ENCODE results near the gene MAPK10.

MAPK10 gene

DNA sequence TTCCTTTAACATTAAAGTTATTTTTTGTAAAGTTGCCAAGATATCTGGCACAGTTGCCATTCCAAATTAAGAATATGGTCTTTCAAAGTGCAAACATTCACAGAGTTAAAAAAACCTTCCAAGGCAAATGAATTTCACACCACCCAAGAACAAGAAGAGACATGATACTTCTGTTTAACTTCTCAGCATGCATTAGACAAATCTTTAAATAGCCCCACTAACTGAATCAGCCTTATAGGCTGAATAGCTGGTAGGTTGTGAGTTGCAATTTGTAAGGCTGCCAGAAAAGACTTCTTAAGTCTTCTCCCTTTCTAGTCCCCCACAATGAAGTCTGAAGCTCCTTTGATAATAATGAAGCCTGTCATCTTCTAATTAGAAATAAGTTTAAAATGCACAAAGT, 95.6 kb downstream of the MAPK10 start:
- H3K9ac ChIP-seq (ENCODE audit: low read length in 5 of 5), result no peak overlapping the region
- H3K4me3 ChIP-seq (ENCODE audit: low read depth in 1 of 5, low read length in 5 of 5), result no peak overlapping the region
- H3K36me3 ChIP-seq (ENCODE audit: control insufficient read depth in 5 of 5, insufficient read depth in 5 of 5, low read length in 5 of 5), result no peaks in the 10 kb centered on the region
- H3K27ac ChIP-seq (ENCODE audit: low read depth, low read length), result no peak overlapping the region
- no peaks in the 10 kb centered on the region for H3K9me3 ChIP-seq (ENCODE audit: control insufficient read depth in 5 of 5, low read length in 5 of 5)
- H3K27me3 ChIP-seq (ENCODE audit: control insufficient read depth in 5 of 5, insufficient read depth in 4 of 5, low read length in 5 of 5), result no peaks in the 10 kb centered on the region
- H3K4me1 ChIP-seq (ENCODE audit: control insufficient read depth in 5 of 5, insufficient read depth in 5 of 5, low read length in 5 of 5), result peaks cover 0 to 11% (median 0%) of the 10 kb centered on the region in 5 donors

DNA sequence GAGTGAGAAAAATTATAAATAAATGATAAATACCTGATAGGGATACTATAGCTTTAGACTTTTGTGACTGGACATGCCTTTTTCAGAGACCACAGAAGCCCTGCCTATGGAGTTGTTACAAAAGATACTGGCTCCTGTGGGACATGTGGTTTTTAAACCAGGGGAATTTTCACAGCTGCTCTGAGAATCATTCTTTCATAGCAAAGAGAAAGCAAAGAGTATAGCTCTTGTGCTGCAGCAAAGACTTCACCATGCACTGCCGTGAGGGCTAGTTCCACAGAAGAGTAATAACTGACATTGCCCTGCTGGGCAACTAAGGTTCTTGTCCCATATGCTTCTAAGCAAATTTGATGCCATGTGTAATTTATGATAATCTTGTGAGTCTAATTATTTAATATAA, 98.2 kb downstream of the MAPK10 start:
- H3K4me3 ChIP-seq (ENCODE audit: low read depth in 1 of 5, low read length in 5 of 5), result no peak overlapping the region
- no peaks in the 10 kb centered on the region for H3K9me3 ChIP-seq (ENCODE audit: control insufficient read depth in 5 of 5, low read length in 5 of 5)
- peaks cover 0 to 2% (median 0%) of the 10 kb centered on the region in 5 donors for H3K36me3 ChIP-seq (ENCODE audit: control insufficient read depth in 5 of 5, insufficient read depth in 5 of 5, low read length in 5 of 5)
- peaks cover 0 to 11% (median 0%) of the 10 kb centered on the region in 5 donors for H3K4me1 ChIP-seq (ENCODE audit: control insufficient read depth in 5 of 5, insufficient read depth in 5 of 5, low read length in 5 of 5)
- H3K27me3 ChIP-seq (ENCODE audit: control insufficient read depth in 5 of 5, insufficient read depth in 4 of 5, low read length in 5 of 5), result no peaks in the 10 kb centered on the region
- no peak overlapping the region for H3K9ac ChIP-seq (ENCODE audit: low read length in 5 of 5)
- H3K27ac ChIP-seq (ENCODE audit: low read depth, low read length), result no peak overlapping the region

DNA sequence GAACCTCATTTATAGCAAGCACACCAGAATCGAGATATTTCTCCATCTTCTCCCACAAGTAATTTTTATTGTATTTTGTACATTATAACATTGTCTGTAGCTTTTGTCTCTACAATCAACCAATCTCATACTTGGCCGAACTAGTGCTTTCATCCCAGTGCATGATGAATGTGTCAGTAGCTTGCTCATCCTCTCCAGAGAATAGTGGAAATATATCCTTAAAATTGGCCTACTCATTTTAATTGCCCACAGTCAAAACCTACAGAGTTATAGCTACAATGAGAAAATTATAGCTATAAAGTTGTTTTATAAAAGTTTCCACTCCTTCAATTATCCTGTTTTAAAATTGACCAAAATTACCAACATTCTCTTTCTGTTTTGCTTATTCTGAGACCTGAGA, 103.8 kb downstream of the MAPK10 start:
- H3K9me3 ChIP-seq (ENCODE audit: control insufficient read depth in 5 of 5, low read length in 5 of 5), result no peaks in the 10 kb centered on the region
- no peak overlapping the region for H3K4me3 ChIP-seq (ENCODE audit: low read depth in 1 of 5, low read length in 5 of 5)
- peaks cover 0 to 3% (median 0%) of the 10 kb centered on the region in 5 donors for H3K4me1 ChIP-seq (ENCODE audit: control insufficient read depth in 5 of 5, insufficient read depth in 5 of 5, low read length in 5 of 5)
- peaks cover 0 to 2% (median 0%) of the 10 kb centered on the region in 5 donors for H3K36me3 ChIP-seq (ENCODE audit: control insufficient read depth in 5 of 5, insufficient read depth in 5 of 5, low read length in 5 of 5)
- H3K27ac ChIP-seq (ENCODE audit: low read depth, low read length), result no peak overlapping the region
- no peak overlapping the region for H3K9ac ChIP-seq (ENCODE audit: low read length in 5 of 5)
- no peaks in the 10 kb centered on the region for H3K27me3 ChIP-seq (ENCODE audit: control insufficient read depth in 5 of 5, insufficient read depth in 4 of 5, low read length in 5 of 5)

DNA sequence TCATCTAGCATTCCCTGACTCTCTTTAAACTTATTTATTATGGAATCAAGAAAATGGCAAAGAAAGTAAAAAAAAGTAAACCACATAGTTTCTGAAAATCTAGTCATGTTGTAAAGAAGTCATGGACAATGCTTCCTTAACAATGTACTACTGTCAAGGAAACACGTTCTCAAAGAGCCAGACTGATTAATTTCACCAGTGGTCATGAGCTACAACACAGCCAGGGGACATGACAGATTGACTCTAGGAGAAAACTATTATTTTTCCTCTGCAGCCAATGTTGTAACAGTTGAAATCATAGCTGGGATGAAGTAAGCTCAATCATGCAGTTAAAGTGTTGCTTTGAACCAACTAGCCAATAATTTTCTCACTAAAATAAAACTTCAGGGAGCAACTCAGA, 109.2 kb downstream of the MAPK10 start:
- H3K4me3 ChIP-seq (ENCODE audit: low read depth in 1 of 5, low read length in 5 of 5), result no peak overlapping the region
- no peak overlapping the region for H3K9ac ChIP-seq (ENCODE audit: low read length in 5 of 5)
- H3K27ac ChIP-seq (ENCODE audit: low read depth, low read length), result no peak overlapping the region
- H3K9me3 ChIP-seq (ENCODE audit: control insufficient read depth in 5 of 5, low read length in 5 of 5), result peaks cover 0 to 4% (median 0%) of the 10 kb centered on the region in 5 donors
- no peaks in the 10 kb centered on the region for H3K27me3 ChIP-seq (ENCODE audit: control insufficient read depth in 5 of 5, insufficient read depth in 4 of 5, low read length in 5 of 5)
- no peaks in the 10 kb centered on the region for H3K36me3 ChIP-seq (ENCODE audit: control insufficient read depth in 5 of 5, insufficient read depth in 5 of 5, low read length in 5 of 5)
- H3K4me1 ChIP-seq (ENCODE audit: control insufficient read depth in 5 of 5, insufficient read depth in 5 of 5, low read length in 5 of 5), result no peaks in the 10 kb centered on the region

DNA sequence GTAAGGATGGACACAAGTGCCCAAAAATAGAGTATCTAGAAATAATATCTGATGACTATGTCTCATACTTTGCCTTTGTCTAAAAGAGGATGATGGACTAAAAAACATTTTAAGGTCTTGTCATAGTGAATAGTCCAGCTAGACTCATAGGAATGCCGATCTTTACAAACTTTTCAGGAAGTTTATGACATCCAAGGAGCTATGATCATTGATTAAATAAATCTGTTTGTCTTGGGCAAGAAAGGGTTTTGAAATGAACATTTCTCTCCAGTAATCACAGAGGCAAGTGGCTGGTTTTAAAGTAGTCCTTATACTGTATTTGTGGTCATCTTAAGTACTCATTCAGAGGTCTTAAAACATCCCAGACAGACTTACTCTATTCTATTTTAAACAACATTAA, 109.8 kb downstream of the MAPK10 start:
- Histone ChIP-seq H3K36me3 (ENCODE audit: control insufficient read depth in 5 of 5, insufficient read depth in 5 of 5, low read length in 5 of 5) (no peaks in the 10 kb centered on the region), H3K27ac (ENCODE audit: low read depth, low read length) (no peak overlapping the region), H3K27me3 (ENCODE audit: control insufficient read depth in 5 of 5, insufficient read depth in 4 of 5, low read length in 5 of 5) (no peaks in the 10 kb centered on the region), H3K9ac (ENCODE audit: low read length in 5 of 5) (no peak overlapping the region), H3K4me1 (ENCODE audit: control insufficient read depth in 5 of 5, insufficient read depth in 5 of 5, low read length in 5 of 5) (no peaks in the 10 kb centered on the region), H3K4me3 (ENCODE audit: low read depth in 1 of 5, low read length in 5 of 5) (no peak overlapping the region), H3K9me3 (ENCODE audit: control insufficient read depth in 5 of 5, low read length in 5 of 5) (peaks cover 0 to 4% (median 0%) of the 10 kb centered on the region in 5 donors)

DNA sequence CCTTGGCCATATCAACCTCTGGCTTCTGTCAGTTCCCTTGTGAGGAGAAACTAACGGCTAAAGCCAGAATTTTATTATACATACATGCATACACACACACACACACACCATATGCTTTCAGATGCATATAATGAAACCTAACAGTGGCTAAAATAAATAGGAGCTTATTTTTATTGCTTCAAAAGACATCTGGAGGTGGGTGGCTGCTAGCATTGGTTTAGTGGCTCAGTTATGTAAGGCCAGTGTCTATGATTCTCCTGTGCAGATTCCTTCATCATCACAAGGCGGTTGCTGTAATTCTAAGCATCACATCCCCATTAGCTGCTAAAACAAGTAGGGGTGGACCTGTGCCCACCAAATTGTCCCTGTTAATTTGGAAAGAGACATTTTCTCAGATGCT, 110.8 kb downstream of the MAPK10 start:
- Histone ChIP-seq H3K36me3 (ENCODE audit: control insufficient read depth in 5 of 5, insufficient read depth in 5 of 5, low read length in 5 of 5) (no peaks in the 10 kb centered on the region), H3K9ac (ENCODE audit: low read length in 5 of 5) (no peak overlapping the region), H3K4me3 (ENCODE audit: low read depth in 1 of 5, low read length in 5 of 5) (no peak overlapping the region), H3K27ac (ENCODE audit: low read depth, low read length) (no peak overlapping the region), H3K9me3 (ENCODE audit: control insufficient read depth in 5 of 5, low read length in 5 of 5) (peaks cover 0 to 4% (median 0%) of the 10 kb centered on the region in 5 donors), H3K27me3 (ENCODE audit: control insufficient read depth in 5 of 5, insufficient read depth in 4 of 5, low read length in 5 of 5) (no peaks in the 10 kb centered on the region), H3K4me1 (ENCODE audit: control insufficient read depth in 5 of 5, insufficient read depth in 5 of 5, low read length in 5 of 5) (no peaks in the 10 kb centered on the region)

DNA sequence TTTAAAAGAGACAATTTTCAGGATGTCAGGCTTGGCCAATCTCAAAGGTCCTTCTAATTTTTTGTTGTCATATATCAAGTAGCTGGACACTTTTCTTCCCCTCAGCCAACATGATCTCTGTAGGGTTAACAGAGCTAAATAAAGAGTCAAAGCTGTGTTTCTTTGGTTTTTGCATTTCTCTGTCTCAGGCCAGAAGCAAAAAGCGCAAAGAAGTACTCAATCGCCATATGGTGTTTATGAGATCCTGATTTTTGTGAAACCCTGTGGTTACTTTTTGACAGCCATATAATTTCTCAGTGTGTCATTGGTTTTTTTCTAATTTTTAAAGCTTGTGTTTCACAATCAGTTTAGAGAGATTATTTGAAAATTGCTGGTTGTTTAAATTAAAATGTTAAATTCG, 111.9 kb downstream of the MAPK10 start:
- Histone ChIP-seq H3K4me1 (ENCODE audit: control insufficient read depth in 5 of 5, insufficient read depth in 5 of 5, low read length in 5 of 5) (peaks cover 0 to under 1% (median 0%) of the 10 kb centered on the region in 5 donors), H3K27ac (ENCODE audit: low read depth, low read length) (no peak overlapping the region), H3K9me3 (ENCODE audit: control insufficient read depth in 5 of 5, low read length in 5 of 5) (peaks cover 0 to 4% (median 0%) of the 10 kb centered on the region in 5 donors)

DNA sequence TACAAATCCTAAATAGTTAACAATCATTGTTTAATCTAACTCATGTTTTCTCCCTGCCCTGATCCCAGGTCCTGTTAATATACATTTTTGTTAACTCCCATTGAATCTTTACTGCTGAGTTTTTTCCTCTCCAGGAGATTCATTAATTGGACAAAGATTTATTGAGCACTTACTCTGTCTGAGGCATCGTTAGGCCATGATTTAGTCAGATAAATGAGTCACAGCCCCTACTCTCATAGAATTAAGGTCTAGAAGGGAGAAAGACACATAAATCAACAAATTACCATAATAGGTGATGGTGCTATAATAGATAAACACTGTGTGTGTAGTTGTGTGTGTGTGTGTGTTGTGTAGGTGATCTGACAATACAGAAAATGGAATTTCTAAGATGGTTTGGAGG, 112.5 kb downstream of the MAPK10 start:
- Histone ChIP-seq H3K27ac (ENCODE audit: low read depth, low read length) (no peak overlapping the region), H3K4me3 (ENCODE audit: low read depth in 1 of 5, low read length in 5 of 5) (no peak overlapping the region), H3K4me1 (ENCODE audit: control insufficient read depth in 5 of 5, insufficient read depth in 5 of 5, low read length in 5 of 5) (peaks cover 0 to 3% (median 0%) of the 10 kb centered on the region in 5 donors), H3K9me3 (ENCODE audit: control insufficient read depth in 5 of 5, low read length in 5 of 5) (peaks cover 0 to 4% (median 0%) of the 10 kb centered on the region in 5 donors), H3K9ac (ENCODE audit: low read length in 5 of 5) (no peak overlapping the region), H3K36me3 (ENCODE audit: control insufficient read depth in 5 of 5, insufficient read depth in 5 of 5, low read length in 5 of 5) (no peaks in the 10 kb centered on the region), H3K27me3 (ENCODE audit: control insufficient read depth in 5 of 5, insufficient read depth in 4 of 5, low read length in 5 of 5) (no peaks in the 10 kb centered on the region)

More for the DNA sequence above, 111.9 kb downstream of the MAPK10 start:
- Histone ChIP-seq H3K4me3 (ENCODE audit: low read depth in 1 of 5, low read length in 5 of 5) (no peak overlapping the region), H3K9ac (ENCODE audit: low read length in 5 of 5) (no peak overlapping the region), H3K27me3 (ENCODE audit: control insufficient read depth in 5 of 5, insufficient read depth in 4 of 5, low read length in 5 of 5) (no peaks in the 10 kb centered on the region), H3K36me3 (ENCODE audit: control insufficient read depth in 5 of 5, insufficient read depth in 5 of 5, low read length in 5 of 5) (no peaks in the 10 kb centered on the region)

DNA sequence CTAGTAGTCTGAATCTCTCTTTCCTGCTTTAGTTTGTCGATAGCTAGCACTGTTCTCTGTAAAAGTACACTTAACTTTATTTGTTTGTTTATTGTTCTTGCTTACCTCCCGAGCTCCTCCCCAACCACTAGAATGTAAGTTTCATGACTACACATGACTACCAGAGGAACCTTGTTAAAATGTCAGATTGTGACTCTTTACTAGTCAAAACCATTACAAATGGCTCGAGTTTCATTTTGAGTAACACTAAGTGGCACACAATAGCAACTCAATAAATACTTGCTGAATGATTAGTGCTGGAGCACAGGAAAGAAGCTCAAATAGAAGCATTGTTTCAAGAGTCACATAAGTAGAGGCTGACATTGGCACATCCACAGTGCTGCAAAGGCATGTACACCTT, 116.1 kb downstream of the MAPK10 start:
- Histone ChIP-seq H3K4me1 (ENCODE audit: control insufficient read depth in 5 of 5, insufficient read depth in 5 of 5, low read length in 5 of 5) (peaks cover 0 to 3% (median 0%) of the 10 kb centered on the region in 5 donors), H3K27ac (ENCODE audit: low read depth, low read length) (no peak overlapping the region), H3K27me3 (ENCODE audit: control insufficient read depth in 5 of 5, insufficient read depth in 4 of 5, low read length in 5 of 5) (no peaks in the 10 kb centered on the region), H3K36me3 (ENCODE audit: control insufficient read depth in 5 of 5, insufficient read depth in 5 of 5, low read length in 5 of 5) (no peaks in the 10 kb centered on the region), H3K4me3 (ENCODE audit: low read depth in 1 of 5, low read length in 5 of 5) (no peak overlapping the region), H3K9me3 (ENCODE audit: control insufficient read depth in 5 of 5, low read length in 5 of 5) (peaks cover 0 to 3% (median 0%) of the 10 kb centered on the region in 5 donors), H3K9ac (ENCODE audit: low read length in 5 of 5) (no peak overlapping the region)

DNA sequence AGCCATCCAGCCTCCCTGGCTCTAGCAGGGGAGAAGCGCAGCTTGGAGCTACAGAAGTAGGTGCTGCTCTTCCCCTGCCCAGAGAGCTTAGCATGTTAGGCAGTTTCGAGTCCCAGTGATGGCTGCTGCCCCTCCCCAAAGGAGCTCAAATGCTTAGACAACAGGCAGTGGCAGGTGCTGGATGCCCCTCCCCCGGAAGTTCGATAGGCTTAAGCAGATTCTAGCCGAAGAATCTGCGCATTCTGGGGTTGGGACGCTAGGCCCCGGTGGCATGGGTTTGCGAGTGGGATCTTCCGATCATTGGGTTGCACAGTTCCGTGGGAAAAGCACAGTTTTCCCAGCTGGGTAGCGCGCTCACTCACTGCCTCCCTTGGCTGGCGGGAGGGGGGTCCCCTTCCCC, 117.2 kb downstream of the MAPK10 start:
- H3K4me3 ChIP-seq (ENCODE audit: low read depth in 1 of 5, low read length in 5 of 5), result no peak overlapping the region
- peaks cover 0 to 3% (median 0%) of the 10 kb centered on the region in 5 donors for H3K9me3 ChIP-seq (ENCODE audit: control insufficient read depth in 5 of 5, low read length in 5 of 5)
- peaks cover 0 to 3% (median 0%) of the 10 kb centered on the region in 5 donors for H3K4me1 ChIP-seq (ENCODE audit: control insufficient read depth in 5 of 5, insufficient read depth in 5 of 5, low read length in 5 of 5)
- no peaks in the 10 kb centered on the region for H3K27me3 ChIP-seq (ENCODE audit: control insufficient read depth in 5 of 5, insufficient read depth in 4 of 5, low read length in 5 of 5)
- no peaks in the 10 kb centered on the region for H3K36me3 ChIP-seq (ENCODE audit: control insufficient read depth in 5 of 5, insufficient read depth in 5 of 5, low read length in 5 of 5)
- H3K27ac ChIP-seq (ENCODE audit: low read depth, low read length), result no peak overlapping the region
- no peak overlapping the region for H3K9ac ChIP-seq (ENCODE audit: low read length in 5 of 5)

DNA sequence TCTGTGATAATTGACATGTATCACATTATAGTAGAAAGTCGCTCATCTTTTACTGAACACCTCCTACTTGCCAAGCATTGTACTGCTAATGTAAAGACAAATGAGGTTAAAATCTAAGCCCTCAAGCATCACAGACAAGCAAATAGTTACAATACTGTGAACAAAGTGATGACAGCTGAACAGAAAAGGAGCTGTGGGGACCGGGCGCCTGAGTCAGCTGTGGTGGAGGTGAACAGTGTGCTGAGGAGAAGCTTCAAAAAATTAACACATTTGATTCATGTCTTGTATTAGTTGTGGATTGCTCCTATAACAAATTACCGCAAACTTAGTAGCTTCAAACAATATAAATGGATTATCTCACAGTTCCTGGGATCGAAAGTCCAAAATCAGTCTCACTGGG, 124.3 kb downstream of the MAPK10 start:
- no peaks in the 10 kb centered on the region for H3K4me1 ChIP-seq (ENCODE audit: control insufficient read depth in 5 of 5, insufficient read depth in 5 of 5, low read length in 5 of 5)
- no peaks in the 10 kb centered on the region for H3K27me3 ChIP-seq (ENCODE audit: control insufficient read depth in 5 of 5, insufficient read depth in 4 of 5, low read length in 5 of 5)
- no peak overlapping the region for H3K4me3 ChIP-seq (ENCODE audit: low read depth in 1 of 5, low read length in 5 of 5)
- no peaks in the 10 kb centered on the region for H3K9me3 ChIP-seq (ENCODE audit: control insufficient read depth in 5 of 5, low read length in 5 of 5)
- no peak overlapping the region for H3K27ac ChIP-seq (ENCODE audit: low read depth, low read length)
- H3K36me3 ChIP-seq (ENCODE audit: control insufficient read depth in 5 of 5, insufficient read depth in 5 of 5, low read length in 5 of 5), result no peaks in the 10 kb centered on the region
- H3K9ac ChIP-seq (ENCODE audit: low read length in 5 of 5), result no peak overlapping the region
